CD4-positive, alpha-beta T cell treated with Interleukin-17A for 4 hours (primary cell): ENCODE data around the gene UBL3.
A peak's percentile ranks its signal among the peaks of the same experiment; 100 is the strongest.

Experiments used
- DNase-seq: peaks from one replicate; pipeline ENCODE4 v3.0.0-alpha.2; 2020; ENCODE audit warnings: mixed read lengths

The UBL3 gene

DNA sequence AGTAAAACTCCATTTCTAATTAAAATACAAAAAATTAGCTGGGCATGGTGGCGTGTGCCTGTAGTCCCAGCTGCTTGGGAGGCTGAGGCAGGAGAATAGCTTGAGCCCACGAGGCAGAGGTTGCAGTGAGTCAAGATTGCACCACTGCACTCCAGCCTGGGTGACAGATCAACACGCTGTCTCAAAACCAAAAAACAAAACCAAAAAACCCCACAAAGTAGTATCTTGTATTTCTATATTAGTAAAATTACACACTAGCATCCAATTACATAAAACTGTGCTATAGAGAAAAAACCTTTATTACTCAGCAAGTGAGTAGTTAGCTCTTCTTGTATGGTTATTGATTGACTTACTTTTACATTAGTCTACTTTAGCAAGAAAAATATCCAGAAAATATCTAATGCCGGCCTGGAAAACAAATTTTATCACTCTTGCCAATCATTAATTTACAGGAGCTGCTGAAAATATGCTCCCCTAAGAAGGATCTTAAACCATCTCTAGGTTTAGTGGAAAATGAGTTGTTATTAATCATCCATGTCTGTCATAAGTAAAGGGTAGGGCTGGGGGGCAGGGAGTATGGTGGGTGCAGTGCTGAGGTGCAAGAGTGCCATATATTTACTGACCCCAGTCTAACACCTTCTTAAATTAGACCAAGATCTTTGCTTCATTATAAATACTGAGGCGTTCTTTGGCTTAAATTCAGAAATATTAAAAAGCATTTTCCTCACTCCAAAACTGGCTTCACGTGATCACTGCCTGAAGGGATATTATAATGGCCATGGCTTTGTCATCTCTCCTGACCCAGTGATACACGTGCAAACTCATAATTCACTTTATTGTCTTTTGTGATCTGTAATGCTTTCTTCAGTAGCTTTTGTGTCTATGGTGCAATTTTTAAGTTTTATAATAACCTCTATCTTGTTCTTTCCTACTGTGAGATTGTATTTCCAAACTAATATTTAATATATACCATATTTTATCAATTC, 44.1 kb downstream of the UBL3 start:
- DNase-seq: no peak

DNA sequence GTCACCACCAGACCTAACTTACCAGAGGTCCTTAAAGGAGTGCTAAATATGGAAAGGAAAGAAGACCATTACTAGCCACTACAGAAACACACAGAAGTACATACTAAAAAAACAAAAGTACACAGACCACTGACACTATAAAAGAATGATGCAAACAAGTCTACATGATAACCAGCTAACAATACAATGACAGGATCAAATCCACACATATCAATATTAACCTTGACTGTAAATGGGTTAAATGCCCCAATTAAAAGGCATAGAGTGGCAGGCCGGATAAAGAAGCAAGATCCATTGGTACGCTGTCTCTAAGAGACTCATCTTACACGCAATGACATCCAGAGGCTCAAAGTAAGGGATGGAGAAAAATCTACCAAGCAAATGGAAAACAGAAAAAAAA, 47.2 kb downstream of the UBL3 start:
- DNase-seq: no peak

- DNase-seq: no peak
Measured at GRCh38 chr13:29802621-29803020, 47.8 kb downstream of the UBL3 start.

GRCh38 chr13:29801737-29802305, 48.6 kb downstream of the UBL3 start:
- DNase-seq: no peak

DNA sequence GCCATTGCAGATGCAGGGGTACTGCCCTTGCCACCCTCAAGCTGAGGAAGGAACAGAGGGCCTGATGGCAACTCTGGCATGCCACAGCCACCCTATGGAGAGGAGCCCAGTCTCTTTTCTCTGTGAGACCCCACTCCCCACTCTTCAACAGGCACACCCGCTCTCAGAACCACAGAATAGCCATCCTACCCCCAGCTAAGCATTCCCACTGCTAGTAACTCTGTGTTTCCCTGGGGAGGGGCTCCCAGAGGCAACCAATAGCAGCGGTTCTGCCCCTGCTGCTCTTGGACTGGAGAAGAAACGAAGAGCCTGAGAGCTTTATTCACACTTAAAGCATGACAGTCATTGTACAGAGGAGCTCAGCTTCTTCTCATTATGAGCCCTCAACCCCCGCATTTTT, 49.3 kb downstream of the UBL3 start:
- no peak for DNase-seq

DNA sequence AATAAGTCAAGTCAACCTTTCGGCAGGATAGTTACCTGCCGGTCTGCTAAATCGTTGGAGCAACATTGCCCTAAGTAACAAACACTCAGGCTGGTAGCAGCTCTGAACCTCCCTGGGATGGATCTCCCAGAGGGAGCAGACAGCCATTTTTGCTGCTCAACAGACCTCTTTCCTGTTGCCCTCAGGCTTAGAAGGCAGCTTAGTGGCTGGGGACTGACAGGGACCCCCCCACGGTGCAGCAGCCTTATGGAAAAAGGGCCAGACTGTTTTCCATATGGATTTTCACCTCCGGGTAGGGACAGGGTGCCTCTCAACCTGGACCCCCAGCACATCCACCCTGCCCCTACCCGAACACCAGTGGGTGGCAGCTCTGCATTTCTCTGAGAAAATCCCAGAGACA, 49.7 kb downstream of the UBL3 start:
- DNase-seq: no peak

- DNase-seq: no peak
Measured at GRCh38 chr13:29799041-29799440, 51.4 kb downstream of the UBL3 start.

- no peak for DNase-seq
Measured at GRCh38 chr13:29791997-29792780, 58.2 kb downstream of the UBL3 start.

DNA sequence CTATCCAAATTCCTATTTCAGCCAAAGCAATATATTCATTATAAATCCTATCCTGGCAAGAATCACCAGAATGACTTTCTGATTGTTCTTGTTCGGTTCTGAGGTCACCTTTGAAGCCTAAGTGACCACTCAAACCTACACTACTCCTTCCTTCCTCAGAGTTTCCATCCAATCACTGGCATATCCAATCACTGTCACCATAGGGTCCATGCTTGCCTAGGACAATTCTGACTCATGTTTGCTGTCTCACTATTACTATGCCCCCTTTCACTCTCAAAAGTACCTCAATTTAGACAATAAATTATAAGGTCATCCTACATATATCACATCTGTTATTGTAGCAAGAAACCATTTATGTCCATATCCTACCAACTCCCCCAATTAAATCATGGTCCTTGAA, 58.9 kb downstream of the UBL3 start:
- no peak for DNase-seq

DNA sequence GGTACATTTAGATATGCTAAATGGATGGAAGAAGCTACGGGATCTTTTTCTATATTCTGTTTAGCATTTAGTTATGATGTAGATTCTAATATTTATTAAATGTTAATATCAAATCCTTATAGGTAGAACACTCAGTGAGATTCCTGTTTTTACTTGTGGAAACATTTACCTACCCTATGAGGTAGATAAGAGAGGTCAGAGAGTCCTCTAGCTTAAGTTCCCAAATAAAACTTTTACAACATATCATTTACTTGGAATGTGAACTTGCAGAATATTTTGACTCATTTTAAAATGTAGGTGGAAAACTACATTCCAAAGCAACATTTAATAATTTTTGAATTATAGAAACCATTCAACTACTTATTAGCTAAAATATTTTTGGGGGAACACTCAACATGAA, 63.7 kb downstream of the UBL3 start:
- no peak for DNase-seq

DNA sequence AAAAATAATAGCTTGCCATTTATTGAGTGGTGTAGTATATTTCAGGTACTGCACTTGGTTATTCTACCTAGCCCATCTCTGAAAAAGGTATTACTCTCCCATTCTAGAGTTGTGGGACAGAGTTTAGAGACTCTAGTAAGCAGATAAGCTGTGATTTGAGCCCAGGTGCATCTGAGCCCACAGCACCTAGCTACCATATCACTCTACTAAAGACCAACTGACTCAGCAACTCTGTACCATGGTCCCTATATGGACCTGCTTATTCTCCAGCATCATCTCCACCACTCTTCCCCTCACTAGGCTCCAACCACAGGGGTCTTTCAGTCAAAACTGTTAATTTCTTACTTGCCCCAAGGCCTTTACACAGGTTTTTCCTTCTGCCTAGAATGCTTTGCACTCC, 64.4 kb downstream of the UBL3 start:
- DNase-seq: no peak

- no peak for DNase-seq
Measured at GRCh38 chr13:29782798-29783197, 67.6 kb downstream of the UBL3 start.

GRCh38 chr13:29774830-29775229, 75.6 kb downstream of the UBL3 start:
- no peak for DNase-seq

DNA sequence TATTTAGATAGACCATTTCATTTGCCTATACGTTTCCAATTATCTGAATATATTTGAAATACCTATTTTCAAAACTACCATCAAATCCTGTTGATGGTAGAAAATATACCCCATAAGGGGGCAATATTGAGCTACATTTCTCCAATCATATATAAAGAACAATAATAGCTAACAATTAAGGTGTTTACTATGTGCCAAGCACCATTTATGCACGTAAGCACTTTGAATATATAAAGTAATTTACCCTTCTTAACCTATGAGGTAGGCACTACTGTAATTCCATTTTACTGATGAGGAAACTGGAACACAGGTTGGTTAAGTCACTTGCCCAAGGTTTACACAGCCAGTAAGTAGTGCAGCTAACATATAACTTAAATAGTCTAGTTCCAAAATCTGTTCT, 79.2 kb downstream of the UBL3 start:
- no peak for DNase-seq

GRCh38 chr13:29767006-29767405, 83.4 kb downstream of the UBL3 start:
- no peak for DNase-seq

GRCh38 chr13:29763436-29764180, 86.8 kb downstream of the UBL3 start:
- no peak for DNase-seq

- no peak for DNase-seq
Measured at GRCh38 chr13:29761815-29762214, 88.6 kb downstream of the UBL3 start.

DNA sequence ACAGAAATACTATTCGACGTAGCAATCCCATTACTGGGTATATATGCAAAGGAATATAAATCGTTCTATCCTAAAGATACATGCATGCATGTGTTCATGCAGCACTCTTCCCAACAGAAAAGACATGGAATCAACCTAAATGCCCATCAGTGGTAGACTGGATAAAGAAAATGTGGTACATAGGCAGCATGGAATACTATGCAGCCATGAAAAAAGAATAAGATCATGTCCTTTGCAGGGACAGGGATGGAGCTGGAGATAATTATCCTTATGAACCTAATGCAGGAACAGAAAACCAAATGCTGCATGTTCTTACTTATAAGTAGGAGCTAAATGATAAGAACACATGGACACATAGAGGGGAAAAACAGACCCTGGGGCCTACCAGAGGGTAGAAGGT, 89.3 kb downstream of the UBL3 start:
- no peak for DNase-seq

- DNase-seq: no peak
Measured at GRCh38 chr13:29760544-29760943, 89.9 kb downstream of the UBL3 start.

- peak; percentile 30 for DNase-seq
Measured at GRCh38 chr13:29758531-29759114, 91.8 kb downstream of the UBL3 start.

DNA sequence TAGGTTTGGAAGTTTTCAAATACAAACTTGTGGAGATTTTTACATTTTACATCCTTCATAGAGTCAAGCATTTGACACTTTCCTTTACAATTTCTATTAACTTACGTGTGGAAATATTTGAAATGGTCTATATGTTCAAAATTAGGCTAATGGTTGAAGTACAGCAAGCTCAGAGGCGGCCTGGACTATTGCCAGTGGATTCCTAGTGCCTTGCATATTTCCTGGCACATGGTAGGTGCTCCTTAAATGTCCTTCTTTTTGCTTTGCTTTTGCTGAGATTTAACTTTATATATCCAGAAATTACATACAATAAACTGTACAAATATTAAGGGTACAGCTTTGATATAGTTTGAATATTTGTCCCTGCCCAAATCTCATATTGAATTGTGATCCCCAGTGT, 93.9 kb downstream of the UBL3 start:
- DNase-seq: no peak

DNA sequence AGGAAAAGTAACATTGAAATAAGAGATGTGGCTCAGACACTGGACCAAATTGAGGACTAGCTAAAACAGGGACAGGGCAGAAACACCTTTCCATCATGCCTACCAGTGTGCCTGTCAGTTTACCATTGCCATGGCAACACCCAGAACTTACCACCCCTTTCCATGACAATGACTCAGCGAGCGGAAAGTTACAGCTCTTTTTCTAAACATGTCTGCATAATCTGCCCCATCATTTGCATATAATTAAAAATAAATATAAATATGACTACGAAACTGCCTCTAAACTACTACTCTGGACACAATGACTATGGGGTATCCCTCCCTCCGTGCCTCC, 96.0 kb downstream of the UBL3 start:
- no peak for DNase-seq
